NCI-H524 treated with DMSO at 0.1 percent for 48 hours (cell line): Measurements from ENCODE around the gene PTK6.
"Not testable (repeated sequence)": the region's sequence is repeated elsewhere in the genome, so short reads cannot be mapped to it uniquely, and the experiment has no call there.

Experiments
- DNase-seq: peaks from one replicate; lab custom pipeline; 2025; lab: John Stamatoyannopoulos, UW

PTK6 gene

GRCh38 chr20:63536997-63537524 lies at the start of gene PTK6:
Gene PTK6, minus strand, starts transcription at chr20:63537376. Its CDS starts 62 bp downstream, at chr20:63537314.
- DNase-seq = no peak

DNA sequence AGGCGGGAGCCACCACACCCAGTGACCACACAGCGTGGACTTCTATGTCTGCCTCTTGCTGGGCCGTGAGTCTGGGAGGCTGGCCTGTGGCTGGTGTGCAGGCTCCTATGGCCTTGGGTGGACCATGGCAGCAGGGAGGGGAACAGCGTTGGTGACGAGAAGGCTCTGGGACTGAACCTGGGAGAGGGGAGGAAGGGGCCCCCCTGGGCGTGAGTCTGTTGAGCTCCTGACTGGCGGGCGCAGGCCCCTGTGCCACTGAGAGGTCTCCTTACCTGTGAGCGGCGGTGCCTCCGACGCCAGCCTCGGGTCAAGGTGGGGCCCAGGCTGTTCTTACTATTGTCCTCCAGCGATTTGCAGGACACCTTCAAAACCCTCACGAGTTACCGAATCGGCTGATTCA lies 49.6 kb upstream of the PTK6 start:
- no peak for DNase-seq

DNA sequence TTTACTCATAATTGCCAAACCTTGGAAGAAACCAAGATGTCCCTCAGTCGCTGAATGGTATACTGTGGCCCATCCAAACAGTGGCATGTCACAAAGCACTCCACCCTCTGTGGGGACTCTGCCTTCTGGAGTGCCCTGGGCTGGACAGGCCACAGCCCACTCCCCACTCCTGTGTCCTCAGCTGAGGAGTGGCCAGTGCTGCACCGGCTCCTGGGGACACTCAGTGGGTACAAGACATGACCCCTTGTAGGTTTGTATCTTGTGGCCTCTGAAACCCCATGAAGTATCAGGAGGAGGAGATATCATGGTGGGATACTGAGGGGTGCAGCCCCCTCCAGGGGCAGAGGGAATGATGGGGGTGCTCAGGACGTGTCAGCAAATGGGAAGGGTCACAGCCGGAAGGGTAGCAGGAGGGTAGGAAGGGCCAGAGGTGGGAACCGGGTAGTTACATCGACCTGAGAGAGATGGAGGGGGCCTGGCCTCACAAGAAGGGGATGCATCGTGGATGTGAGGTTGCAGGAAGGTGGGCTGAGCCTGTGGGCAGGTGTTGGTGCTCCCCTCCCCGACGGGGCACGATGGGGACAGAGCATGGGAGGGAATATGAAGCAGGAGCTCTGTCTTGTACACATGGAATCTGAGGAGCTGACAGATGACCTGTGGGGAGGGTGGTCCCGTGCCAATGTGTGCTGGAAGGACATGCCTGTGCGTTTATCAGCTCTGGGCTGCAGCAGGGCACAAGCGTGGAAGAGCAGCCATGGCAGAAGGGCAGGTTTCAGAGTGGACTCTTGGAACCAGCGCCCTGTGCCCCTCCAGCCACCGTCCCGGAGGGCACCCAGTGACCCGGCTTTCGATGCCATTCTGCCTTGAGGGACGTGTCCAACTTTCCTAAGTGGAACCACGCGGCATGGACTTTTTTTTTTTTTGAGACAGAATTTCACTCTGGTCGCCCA lies 48.7 kb upstream of the PTK6 start:
- DNase-seq = no peak

DNA sequence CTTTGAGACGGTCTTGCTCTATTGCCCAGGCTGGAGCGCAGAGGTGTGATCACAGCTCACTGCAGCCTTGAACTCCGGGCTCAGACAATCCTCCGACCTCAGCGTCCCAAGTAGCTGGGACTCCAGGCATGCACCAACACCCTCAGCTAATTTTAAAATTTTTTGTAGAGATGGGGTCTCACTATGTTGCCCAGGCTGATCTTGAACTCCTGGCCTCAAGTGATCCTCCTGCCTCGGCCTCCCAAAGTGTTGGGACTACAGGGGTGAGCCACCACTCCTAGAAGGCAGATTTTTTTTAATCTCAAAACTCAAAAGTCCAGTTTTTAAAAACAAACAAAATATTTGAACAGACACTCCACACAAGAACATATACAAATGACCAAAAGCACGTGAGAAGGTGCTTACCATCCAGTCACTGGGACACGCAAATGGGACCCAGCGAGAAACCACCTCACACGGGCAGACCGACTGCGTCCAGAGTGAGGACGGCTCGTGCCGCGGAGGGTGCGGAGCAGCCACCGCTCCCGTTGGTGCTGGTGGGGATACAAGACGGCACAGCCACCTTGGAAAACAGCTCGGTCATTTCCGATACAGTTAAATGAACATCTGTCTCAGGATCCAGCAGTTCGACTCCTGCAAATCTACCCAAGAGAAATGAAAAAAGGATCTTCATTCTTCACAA lies 45.3 kb upstream of the PTK6 start:
- no peak for DNase-seq

DNA sequence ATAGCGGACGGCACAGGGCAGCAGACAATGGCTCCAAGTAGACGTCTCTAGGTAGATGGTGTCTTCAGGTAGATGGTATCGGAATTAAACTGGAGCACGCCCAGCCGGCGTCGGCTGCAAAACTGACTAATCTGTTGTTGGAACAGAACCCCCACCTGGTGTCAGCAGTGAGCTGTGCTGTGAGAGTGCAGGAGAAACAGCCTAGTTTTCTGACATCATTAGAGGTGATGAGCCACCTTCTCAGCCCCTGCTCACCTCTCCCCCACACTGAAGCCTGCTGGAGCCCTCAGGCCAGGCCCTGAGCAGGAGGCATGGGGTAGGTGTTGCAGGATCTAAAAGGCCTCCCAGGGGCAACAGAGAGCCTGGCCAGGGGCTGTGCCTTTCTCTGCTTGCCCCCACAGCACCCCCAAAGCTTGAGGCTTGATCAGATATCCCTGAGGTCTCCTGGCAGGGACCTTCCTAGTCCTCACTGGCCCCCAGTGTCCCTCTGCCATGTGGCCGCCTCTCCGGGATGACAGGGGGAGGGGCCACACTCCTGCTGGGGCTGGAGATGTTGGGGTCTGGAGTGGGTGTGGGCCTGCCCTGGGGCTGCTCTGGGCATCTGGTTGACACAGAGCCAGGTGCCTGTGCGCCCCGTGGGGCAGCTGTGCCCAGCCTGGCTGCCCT lies 43.8 kb upstream of the PTK6 start:
- no peak for DNase-seq

GRCh38 chr20:63579017-63579694 lies 42.0 kb upstream of the PTK6 start:
- DNase-seq = no peak

DNA sequence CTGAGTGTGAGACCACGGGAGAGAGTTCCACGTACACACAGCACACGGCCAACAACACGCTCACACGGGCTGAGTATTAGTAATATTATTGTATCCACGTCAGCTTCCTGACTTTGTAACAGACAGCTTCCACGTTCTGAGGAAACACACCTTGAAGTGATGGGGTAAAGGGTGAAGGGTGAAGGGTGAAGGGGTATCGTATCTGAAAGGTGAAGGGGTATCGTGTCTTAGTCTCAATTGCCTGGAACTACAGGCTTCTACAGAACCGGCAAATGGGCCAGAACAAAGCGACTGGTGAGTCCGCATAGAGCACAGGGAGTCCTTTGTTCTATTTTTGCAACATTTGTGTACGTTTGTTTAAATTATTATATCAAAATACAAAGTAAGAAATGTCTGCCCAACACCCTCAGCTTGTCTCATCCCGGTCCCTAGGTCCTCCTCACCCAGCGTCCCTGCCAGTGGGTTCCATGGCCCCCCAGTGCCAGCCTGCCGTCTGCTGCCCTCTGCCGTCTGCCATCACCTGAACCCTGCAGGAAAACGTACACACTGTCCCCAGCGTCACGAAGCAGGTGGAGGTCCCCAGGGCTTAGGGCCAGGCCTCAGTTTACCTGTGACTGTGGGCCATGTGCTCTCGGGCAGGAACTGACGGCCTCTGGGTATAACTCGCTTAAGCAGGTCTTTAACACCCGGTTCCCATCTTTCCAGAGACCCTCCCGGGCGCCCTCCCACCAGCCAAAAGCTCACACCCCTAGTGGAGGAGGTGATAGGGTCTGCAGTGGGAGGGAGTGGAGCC lies 41.2 kb upstream of the PTK6 start:
- DNase-seq = no peak

DNA sequence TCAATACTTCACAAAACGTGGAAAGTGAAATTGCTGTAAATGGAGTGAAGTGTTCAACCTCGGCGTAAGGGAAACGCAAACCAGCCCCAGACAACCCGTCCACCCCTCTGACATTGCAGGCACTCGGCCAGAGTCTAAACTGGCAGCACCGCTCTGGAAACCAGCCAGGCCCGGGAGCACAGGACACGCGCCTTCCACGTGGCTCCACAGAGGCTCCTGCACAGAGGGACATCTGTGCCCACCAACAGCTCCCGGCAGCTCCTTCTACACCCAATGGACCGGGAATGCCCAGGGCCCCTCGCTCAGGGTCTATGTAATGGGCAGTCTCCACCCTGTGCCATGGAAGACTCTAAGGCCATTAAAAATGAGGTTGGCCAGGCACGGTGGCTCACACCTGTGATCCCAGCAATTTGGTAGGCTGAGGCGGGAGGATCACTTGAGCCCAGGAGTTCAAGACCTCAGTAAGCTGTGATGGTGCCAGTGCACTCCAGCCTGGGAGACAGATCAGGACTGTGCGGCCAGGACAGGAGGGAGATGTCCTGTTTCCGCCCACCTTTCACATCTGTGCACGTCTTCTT lies 40.2 kb upstream of the PTK6 start:
- no peak for DNase-seq

DNA sequence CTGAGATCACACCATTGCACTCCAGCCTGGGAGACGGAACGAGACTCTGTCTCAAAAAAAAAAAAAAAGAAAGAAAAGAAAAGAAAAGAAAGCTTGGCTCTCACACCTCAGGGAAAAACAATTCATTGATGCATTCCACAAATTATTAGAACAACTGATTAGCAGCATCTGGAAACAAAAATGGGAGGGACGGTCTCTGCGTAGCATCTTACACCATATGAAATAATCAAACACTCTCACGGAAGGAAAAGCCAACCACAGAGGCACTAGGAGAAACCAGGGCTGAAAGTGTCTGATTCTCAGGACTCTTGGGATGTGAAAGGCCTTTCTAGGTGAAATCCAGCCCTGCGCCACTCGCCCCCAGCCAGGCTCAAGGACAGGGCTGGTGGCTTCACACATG lies 39.1 kb upstream of the PTK6 start:
- no peak for DNase-seq

DNA sequence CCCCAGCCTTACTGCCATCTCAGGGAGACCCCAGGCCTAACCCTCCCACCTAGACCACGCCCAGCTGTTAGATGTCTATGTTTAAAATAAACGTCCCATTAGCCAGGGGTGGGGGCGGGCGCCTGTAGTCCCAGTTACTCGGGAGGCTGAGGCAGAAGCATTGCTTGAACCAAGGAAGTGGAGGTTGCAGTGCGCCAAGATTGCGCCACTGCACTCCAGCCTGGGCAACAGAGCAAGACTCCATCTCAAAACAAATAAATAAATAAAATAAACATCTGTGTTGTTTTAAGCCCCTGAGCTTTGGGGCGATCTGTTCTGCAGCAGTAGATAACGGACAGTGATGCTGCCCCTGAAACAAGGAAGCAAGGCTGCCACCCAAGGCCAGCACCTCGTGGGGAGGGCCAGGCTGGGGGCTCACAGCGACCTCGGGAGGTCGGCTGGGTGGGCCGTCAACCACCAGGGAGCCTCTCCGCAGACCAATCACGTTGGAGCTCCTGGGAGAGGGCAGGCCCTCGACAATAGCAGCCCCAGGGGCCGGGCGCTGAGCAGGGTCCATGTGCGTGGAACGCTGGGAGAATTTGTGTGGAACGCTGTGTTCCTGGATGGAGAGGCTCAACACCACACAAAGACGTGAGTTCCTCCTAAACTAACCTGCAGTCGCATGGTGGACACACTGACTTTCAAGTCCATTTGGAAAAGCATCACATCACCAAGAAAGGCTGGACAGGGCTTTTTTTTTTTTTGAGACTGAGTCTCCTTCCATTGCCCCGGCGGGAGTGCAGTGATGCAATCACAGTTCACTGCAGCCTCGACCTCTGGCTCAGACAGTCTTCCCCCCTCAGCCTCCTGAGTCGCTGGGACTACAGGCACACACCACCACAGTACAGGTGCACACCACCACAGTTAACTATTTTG lies 37.9 kb upstream of the PTK6 start:
- DNase-seq = no peak

GRCh38 chr20:63574156-63574828 lies 37.1 kb upstream of the PTK6 start, which contains the start of gene HELZ2:
Gene HELZ2, minus strand, starts transcription at chr20:63574239. Its CDS starts 1,854 bp downstream, at chr20:63572385.
- DNase-seq = no peak

- no peak for DNase-seq
Observed at GRCh38 chr20:63573647-63574131, 36.5 kb upstream of the PTK6 start.

DNA sequence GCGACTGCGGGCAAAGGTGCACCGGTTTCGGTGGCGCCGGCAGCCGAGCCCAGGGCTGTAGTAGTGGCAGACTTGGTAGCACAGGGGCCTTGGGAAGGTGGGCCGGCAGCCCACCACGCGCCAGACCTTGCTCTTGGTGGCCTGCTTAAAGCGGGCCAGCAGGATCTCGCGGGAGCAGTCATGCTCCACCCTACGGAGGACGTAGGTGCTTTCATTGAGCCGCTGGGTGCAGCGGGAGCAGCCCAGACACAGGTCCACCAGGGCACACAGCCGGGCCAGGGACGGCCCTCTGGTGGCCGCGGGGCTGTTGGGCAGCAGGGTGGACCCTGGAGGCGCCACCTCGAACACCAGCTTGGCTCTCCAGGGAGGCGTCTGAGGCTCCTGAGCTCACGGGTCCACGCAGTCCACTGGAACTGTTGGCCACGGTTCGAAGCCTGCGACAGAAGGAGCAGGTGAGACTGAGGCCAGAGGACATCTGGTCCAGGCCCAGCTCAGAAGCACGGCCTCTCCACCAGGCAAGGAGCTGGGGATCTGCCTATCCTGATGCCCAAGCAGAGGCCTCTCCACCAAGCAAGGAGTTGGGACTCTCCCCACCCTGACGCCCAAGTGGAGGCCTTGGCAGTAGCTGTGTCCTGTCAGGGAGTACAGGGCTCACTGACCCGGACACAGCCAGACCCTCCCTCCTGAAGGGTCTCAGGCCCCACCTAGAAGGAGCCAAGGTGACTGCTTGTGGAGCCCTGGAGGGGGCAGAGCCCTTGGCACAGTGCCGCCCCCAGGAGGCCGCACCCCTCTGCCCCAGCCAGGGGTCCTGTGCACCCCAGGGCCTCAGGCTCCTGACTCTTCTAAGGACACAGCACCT lies 35.8 kb upstream of the PTK6 start:
- no peak for DNase-seq

DNA sequence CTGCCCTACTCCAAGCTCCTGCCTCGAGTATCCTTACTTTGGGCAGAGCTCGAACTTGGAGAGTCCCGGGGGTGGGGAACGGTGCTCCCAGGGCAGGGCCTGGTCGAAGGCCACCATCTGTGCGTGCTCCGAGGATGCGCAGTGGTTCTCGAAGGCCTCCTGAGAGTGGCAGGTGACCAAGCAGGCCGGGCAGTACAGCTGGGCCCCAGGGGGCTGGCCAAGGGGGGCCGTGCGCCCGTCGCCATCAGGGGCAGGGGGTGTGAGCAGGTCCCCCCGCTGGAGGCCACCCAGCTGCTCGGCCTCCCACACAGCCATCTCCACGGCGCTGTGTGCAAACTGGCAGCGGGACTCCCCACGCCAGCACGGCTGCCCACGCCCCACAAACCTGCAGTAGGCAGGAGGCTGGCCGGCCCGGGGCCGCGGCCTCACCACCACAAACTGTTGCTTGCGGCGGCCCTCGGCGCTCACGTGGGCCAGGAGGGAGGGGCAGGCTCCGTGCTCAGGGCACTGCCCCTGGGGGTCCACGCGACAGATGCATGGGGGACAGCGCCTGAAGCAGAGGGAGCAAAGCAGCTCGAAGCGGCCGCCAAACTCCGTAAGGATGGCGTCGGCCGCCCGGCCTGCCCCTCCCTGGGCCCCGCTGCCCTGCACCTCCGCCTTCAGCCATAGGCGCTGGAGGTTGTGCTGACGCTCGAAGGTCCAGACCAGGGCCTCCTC lies 35.1 kb upstream of the PTK6 start:
- DNase-seq = no peak

DNA sequence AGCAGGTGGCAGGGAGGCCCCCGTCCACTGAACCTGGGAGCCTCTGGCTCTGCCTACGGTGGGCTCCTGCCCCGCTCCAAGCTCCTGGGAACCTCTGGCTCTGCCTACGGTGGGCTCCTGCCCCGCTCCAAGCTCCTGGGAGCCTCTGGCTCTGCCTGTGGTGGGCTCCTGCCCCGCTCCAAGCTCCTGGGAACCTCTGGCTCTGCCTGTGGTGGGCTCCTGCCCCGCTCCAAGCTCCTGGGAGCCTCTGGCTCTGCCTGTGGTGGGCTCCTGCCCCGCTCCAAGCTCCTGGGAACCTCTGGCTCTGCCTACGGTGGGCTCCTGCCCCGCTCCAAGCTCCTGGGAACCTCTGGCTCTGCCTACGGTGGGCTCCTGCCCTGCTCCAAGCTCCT lies 33.9 kb upstream of the PTK6 start:
- not testable (repeated sequence) for DNase-seq

DNA sequence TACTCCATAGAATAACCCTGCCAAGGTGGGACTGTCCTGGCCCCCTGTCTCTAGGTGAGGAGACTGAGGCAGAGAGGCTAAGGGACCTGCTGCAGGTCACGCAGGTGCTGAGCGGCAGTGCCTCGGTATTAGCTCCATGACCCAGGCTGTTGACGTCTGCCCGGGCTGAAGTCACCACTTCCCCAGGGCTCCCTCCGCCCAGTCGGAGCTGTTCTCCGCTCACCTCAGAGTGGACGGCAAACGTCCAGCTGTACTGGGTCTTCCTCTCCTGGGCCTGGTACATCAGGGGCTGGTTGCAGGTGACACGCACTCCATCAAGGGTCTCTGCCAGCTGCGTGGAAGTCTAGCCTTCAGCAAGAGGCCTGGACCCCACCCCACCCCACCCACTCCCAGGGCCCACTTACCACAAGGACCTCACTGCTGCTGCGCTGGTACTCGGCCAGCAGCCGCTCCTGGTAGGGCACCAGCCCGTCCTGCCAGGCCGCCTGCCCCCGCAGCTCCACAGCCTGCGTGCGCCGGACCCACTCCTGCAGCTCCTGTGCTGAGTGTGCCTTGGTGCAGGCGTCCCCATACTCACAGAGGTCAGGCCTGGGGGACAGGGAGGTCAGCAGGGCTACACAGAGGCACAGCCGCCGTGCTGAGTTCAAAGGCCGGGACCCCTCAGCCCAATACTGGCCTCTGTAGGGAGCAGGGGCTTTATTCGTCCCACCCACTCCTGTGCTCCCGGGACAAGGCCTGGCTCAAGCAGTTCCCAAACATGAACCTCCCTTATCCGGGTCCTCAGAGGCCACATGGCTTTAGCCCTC lies 33.3 kb upstream of the PTK6 start:
- no peak for DNase-seq
